AG10803 (cell line): Measurements from ENCODE around the gene PDZD8.

Experiments
- DNase-seq: peaks from one replicate; pipeline ENCODE4 v3.0.0; 2010; ENCODE audit warnings: low read depth
- H3K4me3 ChIP-seq: 2 replicates; pipeline ENCODE4 v1.5.1; 2011; ENCODE audit warnings: mild to moderate bottlenecking, low read length, control low read depth
- TF ChIP-seq, protein P1 (sequence below): conservative IDR thresholded peaks from 2 replicates; pipeline ENCODE4 v1.5.1; 2011; ENCODE audit warnings: mild to moderate bottlenecking, low read length, control low read depth, inconsistent platforms

The PDZD8 gene, protein sequence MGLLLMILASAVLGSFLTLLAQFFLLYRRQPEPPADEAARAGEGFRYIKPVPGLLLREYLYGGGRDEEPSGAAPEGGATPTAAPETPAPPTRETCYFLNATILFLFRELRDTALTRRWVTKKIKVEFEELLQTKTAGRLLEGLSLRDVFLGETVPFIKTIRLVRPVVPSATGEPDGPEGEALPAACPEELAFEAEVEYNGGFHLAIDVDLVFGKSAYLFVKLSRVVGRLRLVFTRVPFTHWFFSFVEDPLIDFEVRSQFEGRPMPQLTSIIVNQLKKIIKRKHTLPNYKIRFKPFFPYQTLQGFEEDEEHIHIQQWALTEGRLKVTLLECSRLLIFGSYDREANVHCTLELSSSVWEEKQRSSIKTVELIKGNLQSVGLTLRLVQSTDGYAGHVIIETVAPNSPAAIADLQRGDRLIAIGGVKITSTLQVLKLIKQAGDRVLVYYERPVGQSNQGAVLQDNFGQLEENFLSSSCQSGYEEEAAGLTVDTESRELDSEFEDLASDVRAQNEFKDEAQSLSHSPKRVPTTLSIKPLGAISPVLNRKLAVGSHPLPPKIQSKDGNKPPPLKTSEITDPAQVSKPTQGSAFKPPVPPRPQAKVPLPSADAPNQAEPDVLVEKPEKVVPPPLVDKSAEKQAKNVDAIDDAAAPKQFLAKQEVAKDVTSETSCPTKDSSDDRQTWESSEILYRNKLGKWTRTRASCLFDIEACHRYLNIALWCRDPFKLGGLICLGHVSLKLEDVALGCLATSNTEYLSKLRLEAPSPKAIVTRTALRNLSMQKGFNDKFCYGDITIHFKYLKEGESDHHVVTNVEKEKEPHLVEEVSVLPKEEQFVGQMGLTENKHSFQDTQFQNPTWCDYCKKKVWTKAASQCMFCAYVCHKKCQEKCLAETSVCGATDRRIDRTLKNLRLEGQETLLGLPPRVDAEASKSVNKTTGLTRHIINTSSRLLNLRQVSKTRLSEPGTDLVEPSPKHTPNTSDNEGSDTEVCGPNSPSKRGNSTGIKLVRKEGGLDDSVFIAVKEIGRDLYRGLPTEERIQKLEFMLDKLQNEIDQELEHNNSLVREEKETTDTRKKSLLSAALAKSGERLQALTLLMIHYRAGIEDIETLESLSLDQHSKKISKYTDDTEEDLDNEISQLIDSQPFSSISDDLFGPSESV

DNA sequence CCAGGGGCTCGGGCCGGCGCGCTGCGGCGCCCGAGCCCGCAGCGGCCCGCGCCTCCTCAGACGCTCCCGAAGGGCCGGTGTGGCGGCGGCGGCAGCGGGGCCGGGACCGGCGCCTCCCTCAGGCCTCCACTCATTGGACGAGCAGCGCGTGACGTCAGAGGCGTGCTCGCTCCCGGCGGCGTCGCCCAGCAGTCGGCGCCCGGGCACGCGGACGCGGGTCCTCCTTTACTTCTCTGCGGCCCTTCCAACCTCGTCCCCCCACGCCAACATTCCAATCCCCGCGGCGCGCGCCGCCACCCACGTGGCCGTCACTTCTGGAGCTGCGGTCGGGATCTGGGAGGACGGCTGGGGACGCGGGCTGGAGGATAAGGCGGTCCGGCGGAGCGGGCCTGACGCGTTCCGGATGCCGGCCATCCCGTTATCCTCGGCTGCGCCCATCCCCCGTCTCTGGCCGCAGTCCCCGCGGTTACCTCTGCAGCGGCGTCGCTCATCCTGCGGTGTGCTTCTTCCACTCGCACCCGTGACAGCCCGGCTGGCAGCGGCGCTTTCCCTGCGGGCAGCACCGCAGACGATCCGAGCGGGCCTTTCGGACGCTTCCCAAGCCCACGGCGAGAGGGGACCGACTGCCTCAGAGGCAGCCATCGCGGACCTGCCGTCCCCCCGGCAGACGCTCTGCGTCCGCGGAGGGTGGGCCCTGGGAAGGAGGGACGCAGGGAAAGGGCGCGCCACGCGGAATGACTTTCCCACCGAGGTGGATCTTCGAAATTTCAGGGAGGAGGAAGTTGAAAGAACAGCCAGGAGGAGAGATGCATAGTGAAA lies at the start of gene PDZD8:
TSS of gene PDZD8 (minus strand) at position 81 of the 819 bp plus-strand sequence. CDS start 213 bp downstream, outside the sequence.
- TF ChIP-seq, protein P1, sequence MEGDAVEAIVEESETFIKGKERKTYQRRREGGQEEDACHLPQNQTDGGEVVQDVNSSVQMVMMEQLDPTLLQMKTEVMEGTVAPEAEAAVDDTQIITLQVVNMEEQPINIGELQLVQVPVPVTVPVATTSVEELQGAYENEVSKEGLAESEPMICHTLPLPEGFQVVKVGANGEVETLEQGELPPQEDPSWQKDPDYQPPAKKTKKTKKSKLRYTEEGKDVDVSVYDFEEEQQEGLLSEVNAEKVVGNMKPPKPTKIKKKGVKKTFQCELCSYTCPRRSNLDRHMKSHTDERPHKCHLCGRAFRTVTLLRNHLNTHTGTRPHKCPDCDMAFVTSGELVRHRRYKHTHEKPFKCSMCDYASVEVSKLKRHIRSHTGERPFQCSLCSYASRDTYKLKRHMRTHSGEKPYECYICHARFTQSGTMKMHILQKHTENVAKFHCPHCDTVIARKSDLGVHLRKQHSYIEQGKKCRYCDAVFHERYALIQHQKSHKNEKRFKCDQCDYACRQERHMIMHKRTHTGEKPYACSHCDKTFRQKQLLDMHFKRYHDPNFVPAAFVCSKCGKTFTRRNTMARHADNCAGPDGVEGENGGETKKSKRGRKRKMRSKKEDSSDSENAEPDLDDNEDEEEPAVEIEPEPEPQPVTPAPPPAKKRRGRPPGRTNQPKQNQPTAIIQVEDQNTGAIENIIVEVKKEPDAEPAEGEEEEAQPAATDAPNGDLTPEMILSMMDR = no peak
- peak; percentile 89 for DNase-seq
- peak within 1 kb of the TSS; percentile 90 for H3K4me3 ChIP-seq

DNA sequence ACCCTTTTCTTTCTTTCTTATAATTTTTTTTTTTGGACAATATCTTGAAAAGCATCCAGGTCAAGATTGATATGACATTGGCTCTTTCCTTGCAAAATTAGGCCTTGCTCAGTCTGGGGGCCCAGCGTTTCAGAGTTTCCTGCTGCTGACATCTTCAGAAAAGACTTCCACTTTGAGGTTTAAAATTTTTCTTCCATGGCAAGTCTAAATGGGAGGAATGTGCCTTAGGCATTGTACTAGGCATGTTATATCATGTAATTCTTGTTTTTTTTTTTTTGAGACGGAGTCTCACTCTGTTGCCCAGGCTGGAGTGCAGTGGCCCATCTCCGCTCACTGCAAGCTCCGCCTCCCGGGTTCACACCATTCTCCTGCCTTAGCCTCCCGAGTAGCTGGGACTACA lies 48.9 kb upstream of the PDZD8 start:
- TF ChIP-seq, protein P1 = no peak
- no peak overlapping the region for H3K4me3 ChIP-seq
- no peak for DNase-seq

DNA sequence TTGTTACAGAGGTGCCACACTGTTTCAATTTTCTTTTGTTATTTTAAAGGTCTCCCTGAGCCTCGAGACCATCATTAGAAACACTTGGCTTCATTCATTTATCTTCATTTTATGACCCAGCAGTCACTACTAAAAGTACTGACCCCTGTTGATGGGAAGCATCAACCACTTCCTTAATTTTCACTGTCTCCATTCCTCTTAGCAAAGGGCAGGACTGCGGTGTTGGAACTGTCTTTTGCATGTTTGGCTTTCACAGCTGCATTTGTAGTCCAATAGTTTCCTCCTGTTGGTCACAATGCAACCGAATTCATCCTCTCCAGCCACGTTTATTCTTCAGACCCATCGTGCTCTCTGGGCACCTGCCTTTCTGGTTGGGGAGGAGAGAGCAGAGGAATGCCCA lies 46.7 kb upstream of the PDZD8 start:
- TF ChIP-seq, protein P1 = no peak
- no peak overlapping the region for H3K4me3 ChIP-seq
- DNase-seq = no peak

DNA sequence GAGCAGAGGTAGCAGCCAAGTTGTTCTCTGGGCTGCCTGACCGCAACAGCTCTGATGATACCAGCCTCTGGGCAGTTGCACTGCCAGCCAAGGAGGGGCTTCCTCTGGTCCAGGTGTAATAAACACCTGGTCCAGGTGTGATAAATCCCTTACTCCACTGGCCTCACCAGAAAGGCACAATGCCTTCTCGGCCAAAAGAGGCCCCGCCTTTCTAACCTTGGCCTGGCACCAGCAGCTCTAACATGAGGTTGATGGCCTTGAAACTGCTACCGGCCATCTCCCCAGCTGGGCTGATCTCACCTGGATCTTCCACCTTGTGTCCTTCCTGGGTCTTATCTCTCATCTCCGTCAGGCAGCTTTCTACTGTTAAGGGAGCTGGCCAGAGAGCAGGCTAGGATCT lies 45.5 kb upstream of the PDZD8 start:
- no peak overlapping the region for H3K4me3 ChIP-seq
- TF ChIP-seq, protein P1 = no peak
- DNase-seq = no peak

DNA sequence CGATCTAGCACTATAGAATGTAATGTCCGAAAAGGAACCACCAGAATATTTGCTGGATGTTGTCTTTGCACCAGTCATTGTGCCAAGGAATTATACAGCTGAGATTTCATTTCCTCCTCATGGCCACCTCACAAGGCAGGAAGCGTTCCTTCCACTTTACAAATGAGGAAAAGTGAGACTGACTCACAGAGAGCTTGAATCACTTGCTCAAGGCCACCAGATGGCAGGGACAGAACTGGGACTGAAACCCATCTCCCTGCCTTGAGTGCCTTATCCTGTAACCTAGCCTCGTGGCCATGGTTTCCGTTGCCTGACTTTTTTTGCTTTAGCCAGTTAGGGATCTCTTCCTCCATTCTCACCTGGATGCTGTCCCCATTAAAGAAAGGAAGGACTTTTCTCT lies 44.7 kb upstream of the PDZD8 start:
- TF ChIP-seq, protein P1 = 0 out of 2 replicates have a peak, but pooled peaks have one; percentile 22
- H3K4me3 ChIP-seq = no peak overlapping the region
- DNase-seq = peak; percentile 49

DNA sequence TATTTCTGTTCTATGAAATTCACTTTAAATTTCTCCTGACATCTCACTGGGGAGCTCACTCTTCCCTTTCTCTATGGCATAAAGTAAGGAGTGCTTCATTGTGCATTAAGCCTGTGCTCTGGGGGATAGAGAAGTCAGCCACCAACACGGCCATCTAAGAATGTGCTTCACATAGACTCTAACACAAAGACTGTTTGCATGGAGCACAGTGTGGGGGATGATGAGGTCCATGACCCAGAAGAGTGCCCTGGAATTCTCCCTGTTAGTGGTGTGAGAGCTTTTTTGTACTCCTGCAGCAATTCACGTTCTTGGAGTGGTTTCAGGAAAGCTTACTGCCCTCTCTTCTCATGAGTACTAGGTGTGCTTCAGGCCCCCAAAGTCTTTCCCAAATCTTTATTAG lies 43.9 kb upstream of the PDZD8 start:
- TF ChIP-seq, protein P1 = no peak
- DNase-seq = no peak
- H3K4me3 ChIP-seq = no peak overlapping the region
